Activated naive CD8-positive, alpha-beta T cell (primary cell): ENCODE results near the gene RUNX1.
A peak's percentile ranks its signal among the peaks of the same experiment; 100 is the strongest.

Source experiments
- H3K27ac Mint-ChIP-seq: one replicate; pipeline ENCODE4 v1.8.0; 2021; ENCODE audit warnings: mixed read lengths
- H3K27me3 Mint-ChIP-seq: one replicate; pipeline ENCODE4 v1.8.0; 2021; ENCODE audit warnings: mixed read lengths
- H3K36me3 Mint-ChIP-seq: one replicate; pipeline ENCODE4 v1.8.0; 2021; ENCODE audit warnings: mixed read lengths
- H3K4me1 Mint-ChIP-seq: one replicate; pipeline ENCODE4 v1.8.0; 2021; ENCODE audit warnings: low read depth, mixed read lengths
- H3K4me3 Mint-ChIP-seq: one replicate; pipeline ENCODE4 v1.8.0; 2021; ENCODE audit warnings: mild to moderate bottlenecking, mixed read lengths
- H3K9me3 Mint-ChIP-seq: one replicate; pipeline ENCODE4 v1.8.0; 2021; ENCODE audit warnings: low read depth, mixed read lengths

Gene RUNX1

GRCh38 chr21:34824314-34824713 lies 224.8 kb downstream of the RUNX1 start:
- H3K4me3 Mint-ChIP-seq = no peak overlapping the region
- peaks cover 32% of the 10 kb centered on the region for H3K36me3 Mint-ChIP-seq
- H3K27ac Mint-ChIP-seq = no peak overlapping the region
- peaks cover 6% of the 10 kb centered on the region for H3K4me1 Mint-ChIP-seq
- no peaks in the 10 kb centered on the region for H3K27me3 Mint-ChIP-seq
- H3K9me3 Mint-ChIP-seq = peaks cover 8% of the 10 kb centered on the region

GRCh38 chr21:34822942-34823341 lies 226.2 kb downstream of the RUNX1 start:
- peaks cover 23% of the 10 kb centered on the region for H3K36me3 Mint-ChIP-seq
- no peak overlapping the region for H3K4me3 Mint-ChIP-seq
- H3K27ac Mint-ChIP-seq = no peak overlapping the region
- H3K27me3 Mint-ChIP-seq = no peaks in the 10 kb centered on the region
- H3K4me1 Mint-ChIP-seq = peaks cover 4% of the 10 kb centered on the region
- H3K9me3 Mint-ChIP-seq = peaks cover 4% of the 10 kb centered on the region

- H3K27me3 Mint-ChIP-seq = no peaks in the 10 kb centered on the region
- H3K9me3 Mint-ChIP-seq = peaks cover 3% of the 10 kb centered on the region
- H3K27ac Mint-ChIP-seq = no peak overlapping the region
- peaks cover 4% of the 10 kb centered on the region for H3K4me1 Mint-ChIP-seq
- no peak overlapping the region for H3K4me3 Mint-ChIP-seq
- peaks cover 18% of the 10 kb centered on the region for H3K36me3 Mint-ChIP-seq
These were observed 226.9 kb downstream of the RUNX1 start for GRCh38 chr21:34822168-34822567.

GRCh38 chr21:34821717-34822116 lies 227.4 kb downstream of the RUNX1 start:
- H3K4me3 Mint-ChIP-seq = no peak overlapping the region
- no peaks in the 10 kb centered on the region for H3K9me3 Mint-ChIP-seq
- H3K27me3 Mint-ChIP-seq = no peaks in the 10 kb centered on the region
- no peak overlapping the region for H3K27ac Mint-ChIP-seq
- H3K4me1 Mint-ChIP-seq = peaks cover 4% of the 10 kb centered on the region
- peaks cover 13% of the 10 kb centered on the region for H3K36me3 Mint-ChIP-seq

- H3K9me3 Mint-ChIP-seq = no peaks in the 10 kb centered on the region
- peaks cover 14% of the 10 kb centered on the region for H3K36me3 Mint-ChIP-seq
- peaks cover 11% of the 10 kb centered on the region for H3K4me1 Mint-ChIP-seq
- H3K27ac Mint-ChIP-seq = no peak overlapping the region
- no peak overlapping the region for H3K4me3 Mint-ChIP-seq
- H3K27me3 Mint-ChIP-seq = no peaks in the 10 kb centered on the region
These were observed 229.1 kb downstream of the RUNX1 start for GRCh38 chr21:34820051-34820450.

GRCh38 chr21:34819357-34819999 lies 229.6 kb downstream of the RUNX1 start:
- Mint-ChIP-seq H3K27ac (no peak overlapping the region), H3K4me1 (peaks cover 15% of the 10 kb centered on the region), H3K27me3 (no peaks in the 10 kb centered on the region), H3K36me3 (peaks cover 16% of the 10 kb centered on the region), H3K9me3 (no peaks in the 10 kb centered on the region), H3K4me3 (no peak overlapping the region)

GRCh38 chr21:34818662-34819158 lies 230.4 kb downstream of the RUNX1 start:
- Mint-ChIP-seq H3K27me3 (no peaks in the 10 kb centered on the region), H3K9me3 (no peaks in the 10 kb centered on the region), H3K27ac (no peak overlapping the region), H3K4me3 (no peak overlapping the region), H3K4me1 (peaks cover 16% of the 10 kb centered on the region), H3K36me3 (peaks cover 15% of the 10 kb centered on the region)

GRCh38 chr21:34817821-34818661 lies 231.1 kb downstream of the RUNX1 start:
- H3K27me3 Mint-ChIP-seq = no peaks in the 10 kb centered on the region
- peak overlapping the region; percentile 22 for H3K27ac Mint-ChIP-seq
- H3K4me3 Mint-ChIP-seq = no peak overlapping the region
- no peaks in the 10 kb centered on the region for H3K9me3 Mint-ChIP-seq
- H3K4me1 Mint-ChIP-seq = peaks cover 21% of the 10 kb centered on the region
- H3K36me3 Mint-ChIP-seq = peaks cover 18% of the 10 kb centered on the region

DNA sequence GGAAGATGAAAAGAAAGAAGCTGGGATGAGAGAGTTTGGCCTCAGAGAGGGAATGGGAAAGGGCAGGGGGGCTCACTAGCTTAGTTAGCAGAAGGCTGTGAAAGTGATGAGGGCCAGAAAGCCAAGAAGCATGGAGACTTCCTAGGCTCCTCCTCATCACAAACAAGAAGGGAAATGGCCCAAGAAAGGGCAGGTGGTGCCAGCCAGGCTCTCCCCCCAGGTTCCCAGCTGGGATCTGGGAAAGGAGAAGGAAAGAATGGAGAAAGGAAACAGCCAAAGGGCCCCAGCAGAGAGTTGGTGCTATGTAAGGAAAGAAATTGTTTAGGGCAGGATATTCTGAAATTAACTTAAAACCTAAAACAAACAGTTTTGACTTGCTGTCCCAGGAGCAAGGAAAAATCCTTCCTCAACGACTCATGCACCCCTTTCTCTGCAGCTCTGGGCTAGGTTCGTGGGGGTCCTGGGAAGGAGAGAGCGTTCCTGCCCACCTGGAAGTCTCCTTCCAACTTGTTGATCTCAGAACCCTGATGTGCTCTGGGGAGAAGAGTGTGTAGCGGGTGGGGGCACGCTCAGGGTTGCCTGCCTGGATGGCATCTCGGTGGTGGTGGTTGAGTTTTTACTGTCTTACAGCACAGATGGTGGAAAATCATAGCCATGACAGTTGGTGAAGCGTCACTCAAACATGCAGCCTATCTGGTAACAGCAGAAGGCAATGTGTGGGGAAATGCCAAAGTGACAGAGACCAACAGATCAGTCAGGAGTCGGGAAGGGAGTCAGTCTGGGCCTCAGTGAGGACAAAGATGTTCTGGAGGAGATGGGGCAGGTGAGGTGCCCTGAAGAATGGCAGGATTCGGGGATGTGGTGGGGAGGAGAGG lies 233.0 kb downstream of the RUNX1 start:
- peak overlapping the region; percentile 18 for H3K27ac Mint-ChIP-seq
- no peaks in the 10 kb centered on the region for H3K27me3 Mint-ChIP-seq

DNA sequence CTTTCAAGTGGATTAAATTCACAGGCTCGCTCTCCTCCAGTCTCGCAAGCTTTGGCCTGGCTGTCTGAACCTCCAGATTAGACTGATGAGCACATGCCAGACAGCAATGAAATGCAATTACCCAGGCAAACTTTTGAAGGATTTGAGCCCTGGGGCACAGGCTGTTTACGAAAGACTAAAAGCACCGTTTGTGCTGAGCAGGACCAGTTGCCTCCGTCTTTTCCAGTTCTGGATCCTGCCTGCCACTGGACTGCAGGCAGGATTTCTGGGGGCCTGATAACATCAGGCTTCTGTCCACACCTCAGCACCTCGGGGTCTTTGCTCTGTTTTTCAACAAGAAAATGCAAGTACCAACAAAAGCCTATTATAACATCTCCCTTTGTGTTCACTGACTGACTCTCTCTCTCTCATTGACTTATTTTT lies 234.6 kb downstream of the RUNX1 start:
- H3K4me3 Mint-ChIP-seq = no peak overlapping the region
- H3K36me3 Mint-ChIP-seq = peaks cover 22% of the 10 kb centered on the region
- H3K9me3 Mint-ChIP-seq = no peaks in the 10 kb centered on the region
- H3K27ac Mint-ChIP-seq = no peak overlapping the region
- no peaks in the 10 kb centered on the region for H3K27me3 Mint-ChIP-seq
- peaks cover 56% of the 10 kb centered on the region for H3K4me1 Mint-ChIP-seq

More for the DNA sequence above, 233.0 kb downstream of the RUNX1 start:
- no peak overlapping the region for H3K4me3 Mint-ChIP-seq
- H3K9me3 Mint-ChIP-seq = no peaks in the 10 kb centered on the region
- H3K36me3 Mint-ChIP-seq = peaks cover 19% of the 10 kb centered on the region
- peaks cover 40% of the 10 kb centered on the region for H3K4me1 Mint-ChIP-seq

DNA sequence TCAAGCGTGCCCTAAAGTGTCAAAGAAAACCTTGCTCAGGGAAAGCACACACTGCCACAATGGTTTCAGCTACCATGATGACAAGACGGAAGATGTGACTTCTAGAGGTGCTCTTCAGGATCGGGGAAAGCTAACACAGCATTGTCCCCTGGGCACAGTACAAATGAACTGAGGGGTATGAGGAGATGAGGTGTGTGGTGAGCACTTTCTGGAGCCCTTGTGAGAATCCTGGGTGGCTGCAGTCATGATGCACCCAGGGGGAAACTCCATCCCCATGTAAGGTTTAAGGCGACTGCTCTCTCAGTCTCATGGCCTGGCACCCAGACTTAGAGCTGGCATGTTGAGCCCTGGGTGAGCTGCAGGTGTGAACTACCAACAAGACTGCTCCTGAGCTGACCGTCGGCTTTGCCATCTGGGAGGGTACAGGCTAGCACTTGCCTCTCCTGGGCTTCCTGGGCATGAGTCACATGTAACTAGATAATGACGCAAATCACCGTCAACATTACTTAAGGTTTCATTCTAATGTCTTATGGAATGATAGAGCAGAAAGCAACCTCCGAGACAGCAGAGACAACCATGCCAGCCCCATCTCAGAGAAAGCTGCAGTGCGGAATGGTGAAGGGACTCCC lies 235.7 kb downstream of the RUNX1 start:
- H3K36me3 Mint-ChIP-seq = peaks cover 22% of the 10 kb centered on the region
- H3K4me1 Mint-ChIP-seq = peaks cover 67% of the 10 kb centered on the region
- no peak overlapping the region for H3K4me3 Mint-ChIP-seq
- no peaks in the 10 kb centered on the region for H3K9me3 Mint-ChIP-seq
- H3K27me3 Mint-ChIP-seq = no peaks in the 10 kb centered on the region
- no peak overlapping the region for H3K27ac Mint-ChIP-seq

GRCh38 chr21:34812504-34813265 lies 236.4 kb downstream of the RUNX1 start:
- peaks cover 74% of the 10 kb centered on the region for H3K4me1 Mint-ChIP-seq
- H3K9me3 Mint-ChIP-seq = no peaks in the 10 kb centered on the region
- no peak overlapping the region for H3K4me3 Mint-ChIP-seq
- peaks cover 22% of the 10 kb centered on the region for H3K36me3 Mint-ChIP-seq
- H3K27ac Mint-ChIP-seq = no peak overlapping the region
- no peaks in the 10 kb centered on the region for H3K27me3 Mint-ChIP-seq

DNA sequence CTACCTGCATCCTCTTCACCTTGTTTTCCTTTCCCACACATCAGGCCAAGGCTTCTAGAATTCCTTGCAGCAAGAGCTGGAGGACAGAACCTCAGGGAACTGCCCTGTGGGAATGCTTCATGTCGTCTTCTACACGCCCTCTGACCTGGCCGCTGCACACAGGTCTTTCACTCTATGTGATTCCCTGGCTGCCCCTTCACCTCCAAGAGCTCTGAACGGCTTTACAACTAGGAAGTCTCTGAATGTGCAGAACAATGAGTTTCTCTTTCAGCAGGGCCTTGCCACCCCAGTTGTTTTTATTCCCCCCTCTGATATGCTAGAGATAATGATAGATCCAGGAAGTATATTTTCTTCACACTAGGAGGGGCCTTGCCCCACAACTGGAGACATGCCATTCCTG lies 237.7 kb downstream of the RUNX1 start:
- no peaks in the 10 kb centered on the region for H3K27me3 Mint-ChIP-seq
- H3K9me3 Mint-ChIP-seq = no peaks in the 10 kb centered on the region
- no peak overlapping the region for H3K4me3 Mint-ChIP-seq
- H3K36me3 Mint-ChIP-seq = peaks cover 20% of the 10 kb centered on the region
- peaks cover 87% of the 10 kb centered on the region for H3K4me1 Mint-ChIP-seq
- peak overlapping the region; percentile 41 for H3K27ac Mint-ChIP-seq

GRCh38 chr21:34810786-34811185 lies 238.3 kb downstream of the RUNX1 start:
- Mint-ChIP-seq H3K36me3 (peaks cover 17% of the 10 kb centered on the region), H3K4me3 (no peak overlapping the region), H3K27me3 (no peaks in the 10 kb centered on the region)

More at GRCh38 chr21:34810786-34811185, 238.3 kb downstream of the RUNX1 start:
- Mint-ChIP-seq H3K4me1 (peaks cover 90% of the 10 kb centered on the region), H3K9me3 (no peaks in the 10 kb centered on the region), H3K27ac (no peak overlapping the region)
